Ovary (tissue), 3 donors: ENCODE data around the gene GABRB2.

Experiments
- CTCF ChIP-seq, 3 donors: fragments of 450-650 bp in 2 of 3; fragments of 200-600 bp in 1 of 3; IDR thresholded peaks; one replicate each; pipeline versions ENCODE4 v1.5.1 to v1.8.0; 2016 to 2022; ENCODE audit warnings: antibody characterized with exemption in 3 of 3, mild to moderate bottlenecking in 1 of 3
- EP300 ChIP-seq: sonication (generic); formaldehyde crosslinking; IDR thresholded peaks from one replicate; pipeline ENCODE4 v1.6.1; 2017; ENCODE audit warnings: antibody characterized with exemption
- POLR2A ChIP-seq: fragments of 450-650 bp; IDR thresholded peaks from one replicate; pipeline ENCODE4 v1.6.1; 2017; ENCODE audit warnings: antibody characterized with exemption, mild to moderate bottlenecking, moderate library complexity
- donor health status: DM: no; HTN: no; CAD: no.

DNA sequence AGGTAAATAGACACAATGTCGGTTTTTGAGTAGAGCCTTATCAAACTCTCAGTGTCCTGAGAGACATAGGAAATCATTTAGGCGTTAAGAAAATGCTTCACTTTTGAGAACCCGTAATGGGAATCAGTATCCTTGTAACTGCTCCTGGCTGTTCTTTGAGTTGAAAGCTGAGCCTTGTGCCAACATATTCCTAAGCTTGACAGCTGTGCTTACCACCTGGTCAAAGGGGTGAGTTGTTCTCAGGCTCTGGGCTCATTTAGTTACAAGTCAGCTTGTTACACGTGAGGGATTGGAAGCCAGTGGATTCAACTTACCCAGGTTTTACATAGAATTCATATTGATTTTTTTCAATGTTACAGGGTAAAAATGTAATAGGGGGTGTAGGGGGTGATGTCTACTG, 145.9 kb downstream of the GABRB2 start:
- TF ChIP-seq POLR2A (no peak), CTCF (IDR thresholded peaks at IDR 0.05) (no peak), EP300 (no peak)
